Measurements from ENCODE around the gene GALNT11.

The GALNT11 gene

DNA sequence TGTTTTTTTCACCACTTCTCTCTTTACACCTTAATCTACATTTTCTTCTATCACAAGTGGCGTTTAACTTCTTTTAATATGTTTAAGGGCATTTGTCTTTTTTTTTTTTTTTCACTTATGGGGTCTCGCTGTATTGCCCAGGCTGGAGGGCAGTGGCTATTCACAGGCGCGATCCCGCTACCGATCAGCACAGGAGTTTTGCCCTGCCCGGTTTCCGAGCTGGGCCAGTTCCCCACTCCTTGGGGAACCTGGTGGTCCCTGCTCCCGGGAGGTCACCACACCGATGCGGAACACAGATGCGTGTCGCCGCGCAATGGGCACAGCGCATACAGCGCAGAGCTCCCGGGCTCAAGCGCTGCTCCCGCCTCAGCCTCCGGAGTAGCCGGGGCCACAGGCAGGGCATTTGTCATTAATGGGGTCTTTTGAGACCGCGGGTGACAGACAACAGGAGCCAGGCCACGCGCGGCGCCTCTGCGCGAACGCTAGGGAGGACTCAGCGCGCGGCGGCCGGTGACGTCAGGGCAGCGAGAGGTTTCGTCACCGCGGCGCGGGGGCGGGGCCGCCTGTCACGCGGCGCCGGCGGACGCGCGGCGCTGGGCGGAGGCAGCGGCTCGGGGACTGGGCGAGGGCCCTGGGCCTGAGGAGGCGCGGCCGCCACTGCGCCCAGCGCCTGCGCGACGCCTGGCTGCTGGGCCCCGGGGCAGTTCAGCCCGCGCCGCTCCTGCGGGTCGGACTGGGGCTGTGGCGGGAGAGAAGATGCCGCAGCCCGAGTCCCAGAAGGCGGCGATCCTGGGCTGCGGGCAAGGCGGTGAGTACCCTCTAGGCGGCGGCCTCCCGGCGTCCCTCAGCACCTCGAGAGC, at the start of gene GALNT11:
Gene GALNT11, plus strand, starts transcription at position 598 of the 860 bp plus-strand sequence. CDS start 68,554 bp downstream, outside the sequence.
- in situ Hi-C loops (cut with MboI; ENCODE audit: low sequenced_read_pairs), result no loop called here
- peak; percentile 70 to 85 for DNase-seq (ENCODE audit: low spot score in 2 of 2)

DNA sequence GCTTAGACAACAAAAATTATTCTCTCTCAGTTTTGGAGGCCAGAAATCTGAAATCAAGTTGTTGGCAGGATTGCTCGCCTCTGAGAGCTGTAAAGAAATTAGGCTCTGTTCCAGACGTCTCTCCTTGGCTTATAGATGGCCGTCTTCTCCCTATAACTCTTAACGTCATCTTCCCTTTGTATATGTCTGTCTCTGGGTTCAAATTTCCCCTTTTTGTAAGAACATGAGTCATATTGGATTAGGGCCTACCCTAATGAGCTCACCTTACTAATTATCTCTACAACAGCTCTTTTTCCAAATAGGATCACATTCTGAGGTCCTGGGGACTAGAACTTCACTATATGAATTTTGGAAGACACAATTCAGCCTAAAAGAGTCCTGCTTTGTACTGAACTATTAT, 46.9 kb upstream of the GALNT11 start:
- Histone ChIP-seq H3K4me3 (no peak overlapping the region), H3K9me3 (no peaks in the 10 kb centered on the region), H3K36me3 (replicated peaks) (no peaks in the 10 kb centered on the region), H3K4me1 (no peaks in the 10 kb centered on the region; the same call in 1 of the 2 replicates), H3K27me3 (ENCODE audit: low read depth) (peaks cover 5% of the 10 kb centered on the region)
- in situ Hi-C loops (cut with MboI; ENCODE audit: low sequenced_read_pairs), result no loop called here
- DNase-seq (ENCODE audit: low spot score in 2 of 2), result no peak

More for the DNA sequence above, at the start of gene GALNT11:
- peak within 1 kb of the TSS; percentile 71 for H3K4me3 ChIP-seq
- H3K9me3 ChIP-seq, result no peaks in the 10 kb centered on the region
- H3K27me3 ChIP-seq (ENCODE audit: low read depth), result no peaks in the 10 kb centered on the region
- H3K36me3 ChIP-seq (replicated peaks), result peaks cover 2% of the 10 kb centered on the region; the same call in 1 of the 2 replicates
- H3K4me1 ChIP-seq, result 0 out of 2 replicates have a peak, but pooled peaks cover 4% of the 10 kb centered on the region

DNA sequence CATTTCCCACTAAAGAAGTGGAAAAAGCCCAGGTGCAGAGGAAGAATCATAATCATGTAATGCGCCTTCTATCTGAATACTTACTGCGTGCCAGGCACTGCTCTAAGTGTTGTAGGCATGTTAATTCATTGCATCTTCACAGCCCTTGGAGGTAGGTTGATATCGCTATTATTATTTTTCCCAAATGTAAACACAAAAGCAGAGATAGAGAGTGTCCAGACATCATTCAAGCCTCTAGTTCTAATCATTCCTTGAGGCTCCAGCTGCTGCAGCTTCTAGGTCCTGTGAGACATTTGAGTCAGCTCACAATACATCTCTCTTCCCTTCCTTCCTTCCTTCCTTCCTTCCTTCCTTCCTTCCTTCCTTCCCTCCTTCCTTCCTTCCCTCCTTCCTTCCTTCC, 44.3 kb upstream of the GALNT11 start:
- H3K4me1 ChIP-seq, result no peaks in the 10 kb centered on the region; the same call in 1 of the 2 replicates
- H3K27me3 ChIP-seq (ENCODE audit: low read depth), result 0 out of 2 replicates have a peak, but pooled peaks cover 3% of the 10 kb centered on the region
- no peaks in the 10 kb centered on the region for H3K36me3 ChIP-seq (replicated peaks)
- DNase-seq (ENCODE audit: low spot score in 2 of 2), result no peak
- no peak overlapping the region for H3K4me3 ChIP-seq
- H3K9me3 ChIP-seq, result no peaks in the 10 kb centered on the region
- in situ Hi-C loops (cut with MboI; ENCODE audit: low sequenced_read_pairs), result no loop called here

DNA sequence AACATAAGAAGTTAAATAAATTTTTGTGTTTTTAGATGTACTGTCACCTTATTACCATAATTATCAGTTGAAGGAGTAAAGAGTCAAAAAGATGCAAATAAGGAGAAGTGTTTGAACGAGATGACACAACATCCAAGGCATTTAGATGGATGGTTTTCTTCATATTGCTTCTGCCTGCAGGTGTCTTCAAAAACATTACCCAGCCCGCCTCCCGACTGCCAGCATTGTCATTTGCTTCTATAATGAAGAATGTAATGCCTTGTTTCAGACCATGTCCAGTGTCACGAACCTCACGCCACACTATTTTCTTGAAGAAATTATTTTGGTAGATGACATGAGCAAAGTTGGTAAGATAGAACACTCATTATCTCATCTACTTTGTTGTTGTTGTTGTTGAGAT, 42.7 kb upstream of the GALNT11 start:
- no peaks in the 10 kb centered on the region for H3K36me3 ChIP-seq (replicated peaks)
- no peaks in the 10 kb centered on the region for H3K27me3 ChIP-seq (ENCODE audit: low read depth)
- H3K9me3 ChIP-seq, result no peaks in the 10 kb centered on the region
- no peaks in the 10 kb centered on the region for H3K4me1 ChIP-seq
- in situ Hi-C loops (cut with MboI; ENCODE audit: low sequenced_read_pairs), result no loop called here
- DNase-seq (ENCODE audit: low spot score in 2 of 2), result no peak
- H3K4me3 ChIP-seq, result no peak overlapping the region

DNA sequence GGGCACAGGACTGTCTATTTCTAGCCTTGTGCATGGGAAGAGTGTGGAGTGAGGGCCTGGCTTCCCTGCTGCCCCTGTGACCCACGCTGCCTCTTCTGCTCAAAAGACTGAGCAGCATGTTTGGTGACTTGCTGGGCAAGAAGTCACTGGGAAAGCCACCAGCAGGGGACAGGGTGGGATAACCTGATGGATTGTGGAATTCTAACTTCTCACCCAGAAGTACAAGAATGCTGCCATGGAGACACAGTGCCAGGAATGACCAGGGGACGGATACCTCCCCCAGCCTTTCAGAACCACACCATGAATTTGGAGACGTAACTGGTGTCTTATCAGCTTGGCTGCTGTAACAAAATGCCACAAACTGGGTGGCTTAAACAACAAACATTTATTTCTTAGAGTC, 40.9 kb upstream of the GALNT11 start:
- Histone ChIP-seq H3K9me3 (no peaks in the 10 kb centered on the region), H3K4me3 (no peak overlapping the region), H3K27me3 (ENCODE audit: low read depth) (no peaks in the 10 kb centered on the region), H3K4me1 (no peaks in the 10 kb centered on the region), H3K36me3 (replicated peaks) (no peaks in the 10 kb centered on the region)
- in situ Hi-C loops (cut with MboI; ENCODE audit: low sequenced_read_pairs), result no loop called here
- DNase-seq (ENCODE audit: low spot score in 2 of 2), result no peak

DNA sequence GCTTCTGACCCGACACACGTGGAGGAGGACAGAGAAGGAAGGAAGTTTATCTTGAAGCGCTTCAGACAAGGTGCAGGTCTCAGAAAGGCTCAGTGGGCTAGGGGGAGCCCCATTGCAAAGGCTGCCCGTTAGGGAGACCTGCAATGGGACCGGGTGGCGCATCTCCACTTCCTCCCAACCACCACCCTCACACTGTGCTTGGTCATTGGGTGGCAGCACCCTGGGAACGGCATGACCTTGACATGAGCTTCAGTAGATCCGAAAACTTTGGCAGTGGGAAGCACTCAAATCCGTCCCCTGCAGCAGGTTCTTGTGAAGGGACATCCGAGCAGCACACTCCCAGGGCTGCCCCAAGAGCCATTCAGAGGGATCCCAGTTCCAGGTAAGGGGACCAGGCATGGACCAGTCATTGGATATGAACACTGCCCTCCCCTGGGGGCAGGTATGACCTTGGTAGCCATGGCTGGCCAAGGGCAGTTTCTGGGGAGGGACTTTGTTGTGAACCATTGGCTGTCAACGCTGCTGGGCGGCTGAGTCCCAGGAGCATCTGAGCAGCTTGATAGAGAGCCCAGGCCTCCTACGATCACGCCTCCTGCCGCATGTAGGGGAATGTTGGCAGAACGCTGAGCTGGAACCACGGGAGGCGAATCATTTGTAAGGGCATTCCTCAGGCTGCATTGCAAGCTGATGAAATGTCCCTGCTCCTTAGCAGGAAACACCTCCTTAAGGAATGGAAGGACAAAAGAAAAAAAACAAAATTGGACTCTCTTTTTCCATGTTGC, 37.5 kb upstream of the GALNT11 start:
- Histone ChIP-seq H3K36me3 (replicated peaks) (no peaks in the 10 kb centered on the region), H3K9me3 (no peaks in the 10 kb centered on the region), H3K27me3 (ENCODE audit: low read depth) (no peaks in the 10 kb centered on the region), H3K4me3 (no peak overlapping the region), H3K4me1 (0 out of 2 replicates have a peak, but pooled peaks cover 2% of the 10 kb centered on the region)
- in situ Hi-C loops (cut with MboI; ENCODE audit: low sequenced_read_pairs), result no loop called here
- DNase-seq (ENCODE audit: low spot score in 2 of 2), result no peak

DNA sequence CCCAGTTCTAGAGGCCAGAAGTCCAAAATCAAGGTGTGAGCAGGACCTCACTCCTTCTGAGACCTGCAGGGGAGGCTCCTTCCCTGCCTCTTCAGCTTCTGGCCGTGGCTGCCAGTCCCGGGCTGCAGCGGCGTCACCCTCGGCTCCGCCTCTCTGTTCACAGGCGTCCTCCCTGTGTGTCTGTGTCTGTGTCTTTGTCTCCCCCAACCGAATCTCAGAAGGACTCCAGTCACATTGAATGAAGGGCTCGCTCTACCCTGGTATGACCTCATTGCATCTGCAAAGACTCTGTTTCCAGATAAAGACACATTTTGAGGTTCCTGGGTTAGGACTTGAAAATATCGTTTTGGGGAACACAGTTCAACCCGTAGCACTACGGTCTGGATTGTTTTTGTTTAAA, 33.1 kb upstream of the GALNT11 start:
- in situ Hi-C loops (cut with MboI; ENCODE audit: low sequenced_read_pairs), result no loop called here
- H3K27me3 ChIP-seq (ENCODE audit: low read depth), result no peaks in the 10 kb centered on the region
- H3K9me3 ChIP-seq, result no peaks in the 10 kb centered on the region
- no peaks in the 10 kb centered on the region for H3K36me3 ChIP-seq (replicated peaks)
- H3K4me3 ChIP-seq, result no peak overlapping the region
- H3K4me1 ChIP-seq, result 0 out of 2 replicates have a peak, but pooled peaks cover 2% of the 10 kb centered on the region
- DNase-seq (ENCODE audit: low spot score in 2 of 2), result peak; percentile 34 to 71

DNA sequence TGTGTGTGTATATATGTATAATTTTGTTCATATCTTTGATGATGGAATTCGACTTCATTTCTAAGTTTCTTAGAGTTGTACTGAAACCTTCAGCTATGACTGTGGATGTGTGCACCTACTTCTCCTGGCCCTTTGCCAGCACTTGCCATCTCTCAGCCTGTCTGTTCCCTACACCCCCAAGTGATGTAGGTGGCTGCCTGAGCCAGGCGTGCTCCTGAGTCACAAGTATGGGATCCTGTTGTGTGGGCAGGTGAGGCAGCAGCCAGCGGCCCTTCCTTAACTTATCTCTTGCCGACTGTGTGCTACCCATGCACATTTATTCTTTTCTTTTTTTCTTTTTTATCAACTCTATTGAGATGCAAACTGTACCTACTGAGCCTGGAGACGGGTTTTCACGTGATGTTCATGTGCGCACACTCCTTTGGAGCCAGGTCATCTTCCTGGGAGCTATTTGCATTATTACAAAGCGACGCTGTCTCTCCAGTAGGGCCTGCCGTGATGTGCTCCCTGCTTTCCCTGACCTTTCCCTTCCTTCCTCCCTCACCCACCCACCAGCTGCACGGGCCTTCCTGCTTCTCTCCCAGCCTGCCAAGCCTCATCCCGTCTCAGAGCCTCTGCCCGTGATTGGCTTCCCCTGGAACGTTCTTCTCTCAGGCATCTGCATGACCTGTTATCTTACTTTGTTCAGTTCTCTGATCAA, 31.3 kb upstream of the GALNT11 start:
- in situ Hi-C loops (cut with MboI; ENCODE audit: low sequenced_read_pairs), result no loop called here
- peak in 1 of 2 experiments; percentile 12 for DNase-seq (ENCODE audit: low spot score in 2 of 2)

DNA sequence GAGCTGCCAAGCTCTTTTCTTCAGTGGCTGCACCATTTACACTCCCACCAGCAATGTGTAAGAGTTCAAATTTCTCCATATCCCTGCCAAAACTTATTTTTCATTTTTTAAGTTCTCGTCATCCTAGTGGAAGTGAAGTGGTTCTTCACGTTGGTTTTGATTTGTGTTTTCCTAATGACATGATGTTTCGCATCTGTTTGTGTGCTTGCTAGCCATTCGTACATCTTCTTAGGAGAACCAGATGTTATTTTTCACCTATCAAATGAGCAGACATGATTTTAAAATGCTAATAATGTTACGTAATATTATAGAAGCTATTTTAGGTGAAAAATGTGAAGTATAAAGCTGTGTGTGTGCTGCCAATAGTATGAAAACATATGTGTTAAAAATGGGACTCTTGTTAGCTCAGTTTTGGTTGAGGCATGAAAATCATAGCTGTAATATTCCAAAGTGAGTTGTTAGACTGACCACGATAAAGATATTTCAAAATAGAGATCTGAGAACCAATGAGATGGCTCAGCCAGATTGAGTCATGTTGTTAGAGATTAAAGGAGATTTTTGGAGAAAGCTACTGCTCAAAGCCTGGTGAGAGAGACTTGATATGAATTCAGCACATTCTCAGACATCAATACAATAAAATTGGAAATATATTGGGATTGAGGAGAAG, 25.9 kb upstream of the GALNT11 start:
- DNase-seq (ENCODE audit: low spot score in 2 of 2), result no peak
- Histone ChIP-seq H3K27me3 (ENCODE audit: low read depth) (0 out of 2 replicates have a peak, but pooled peaks cover 3% of the 10 kb centered on the region), H3K4me3 (no peak overlapping the region), H3K36me3 (replicated peaks) (no peaks in the 10 kb centered on the region), H3K9me3 (no peaks in the 10 kb centered on the region), H3K4me1 (no peaks in the 10 kb centered on the region)
- in situ Hi-C loops (cut with MboI; ENCODE audit: low sequenced_read_pairs), result no loop called here

More for the DNA sequence above, 31.3 kb upstream of the GALNT11 start:
- H3K4me1 ChIP-seq, result 0 out of 2 replicates have a peak, but pooled peaks cover 2% of the 10 kb centered on the region
- H3K27me3 ChIP-seq (ENCODE audit: low read depth), result 0 out of 2 replicates have a peak, but pooled peaks cover 3% of the 10 kb centered on the region
- H3K36me3 ChIP-seq (replicated peaks), result no peaks in the 10 kb centered on the region
- no peaks in the 10 kb centered on the region for H3K9me3 ChIP-seq
- no peak overlapping the region for H3K4me3 ChIP-seq

DNA sequence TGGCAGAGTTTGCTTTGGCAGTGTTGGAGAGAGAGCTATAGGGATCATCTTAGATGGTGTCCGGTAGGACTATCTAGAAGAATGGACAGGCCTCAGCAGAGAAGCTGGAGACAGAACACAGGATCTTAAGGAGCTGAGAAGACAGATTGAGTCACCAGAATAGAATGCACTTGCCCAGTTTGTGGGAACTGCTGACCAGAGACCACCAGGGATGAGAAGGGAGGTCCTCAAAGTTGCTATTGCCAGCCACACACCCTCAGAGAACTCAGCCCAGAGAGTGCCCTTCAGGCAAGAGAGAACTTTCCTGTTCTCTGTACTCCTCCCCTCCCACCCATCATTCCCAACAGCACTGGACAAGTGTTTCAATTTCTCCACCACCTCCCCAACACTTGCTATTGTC, 25.3 kb upstream of the GALNT11 start:
- no peak overlapping the region for H3K4me3 ChIP-seq
- no peaks in the 10 kb centered on the region for H3K9me3 ChIP-seq
- H3K27me3 ChIP-seq (ENCODE audit: low read depth), result 0 out of 2 replicates have a peak, but pooled peaks cover 3% of the 10 kb centered on the region
- in situ Hi-C loops (cut with MboI; ENCODE audit: low sequenced_read_pairs), result no loop called here
- no peaks in the 10 kb centered on the region for H3K4me1 ChIP-seq
- H3K36me3 ChIP-seq (replicated peaks), result no peaks in the 10 kb centered on the region
- DNase-seq (ENCODE audit: low spot score in 2 of 2), result no peak

DNA sequence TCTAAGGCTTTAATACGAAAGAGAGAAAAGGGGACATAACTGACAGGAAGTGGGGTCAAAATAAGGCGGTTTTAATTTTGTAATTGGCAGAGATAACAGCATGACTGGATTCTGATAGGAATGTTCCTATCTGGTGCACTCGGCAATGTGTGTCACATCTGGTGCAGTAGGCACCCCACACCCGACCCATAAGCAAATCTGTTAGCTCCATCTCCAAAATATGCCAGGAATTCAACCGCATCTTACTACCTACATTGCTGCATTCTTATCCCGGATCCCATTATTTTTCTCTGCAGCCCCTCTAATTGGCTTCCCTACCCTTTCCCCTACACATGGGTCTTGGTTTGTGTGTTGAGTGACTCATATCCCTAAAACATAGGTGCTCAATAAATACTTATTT, 19.1 kb upstream of the GALNT11 start:
- no peaks in the 10 kb centered on the region for H3K27me3 ChIP-seq (ENCODE audit: low read depth)
- DNase-seq (ENCODE audit: low spot score in 2 of 2), result no peak

DNA sequence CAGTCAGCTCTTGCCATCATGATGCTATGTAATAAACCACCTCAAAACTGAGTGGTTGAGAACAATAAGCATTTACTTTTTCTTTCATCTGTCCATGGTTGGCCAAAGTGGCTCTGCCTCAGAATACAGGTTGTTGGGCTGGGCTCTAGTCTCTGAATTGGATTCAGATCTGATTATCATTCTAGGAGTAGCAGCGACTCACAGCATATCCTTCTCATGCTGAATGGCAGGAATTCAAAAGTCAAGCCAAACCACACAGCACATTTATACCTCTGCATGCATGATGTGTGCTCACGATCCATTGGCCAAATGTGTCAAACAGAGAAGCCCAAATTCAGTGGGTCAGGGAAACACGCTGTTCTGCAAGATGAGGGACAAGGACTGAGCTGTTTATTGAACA, 13.6 kb upstream of the GALNT11 start:
- in situ Hi-C loops (cut with MboI; ENCODE audit: low sequenced_read_pairs), result no loop called here
- no peaks in the 10 kb centered on the region for H3K4me1 ChIP-seq
- H3K9me3 ChIP-seq, result no peaks in the 10 kb centered on the region
- H3K36me3 ChIP-seq (replicated peaks), result no peaks in the 10 kb centered on the region
- no peaks in the 10 kb centered on the region for H3K27me3 ChIP-seq (ENCODE audit: low read depth)
- no peak for DNase-seq (ENCODE audit: low spot score in 2 of 2)
- H3K4me3 ChIP-seq, result no peak overlapping the region

More for the DNA sequence above, 19.1 kb upstream of the GALNT11 start:
- Histone ChIP-seq H3K36me3 (replicated peaks) (no peaks in the 10 kb centered on the region), H3K4me3 (no peak overlapping the region), H3K9me3 (no peaks in the 10 kb centered on the region), H3K4me1 (no peaks in the 10 kb centered on the region)
- in situ Hi-C loops (cut with MboI; ENCODE audit: low sequenced_read_pairs), result no loop called here

DNA sequence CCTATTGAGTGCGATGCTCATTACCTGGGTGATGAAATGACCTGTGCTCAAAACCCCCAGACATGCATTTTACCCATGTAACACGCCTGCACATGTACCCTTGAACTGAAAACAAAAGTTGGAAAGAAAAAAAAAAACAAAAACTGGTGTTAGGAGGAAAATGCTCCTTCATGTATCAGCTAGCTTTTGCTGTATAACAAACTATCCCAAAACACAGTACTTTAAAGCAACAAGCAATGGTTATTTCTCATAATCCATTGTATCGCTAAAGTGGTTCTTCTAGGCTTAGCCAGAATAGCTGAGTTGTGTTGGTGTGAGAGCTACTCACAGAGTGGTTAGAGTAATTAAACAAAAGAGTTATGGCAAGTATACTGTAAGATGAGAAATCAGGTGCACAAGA, 12.2 kb upstream of the GALNT11 start:
- DNase-seq (ENCODE audit: low spot score in 2 of 2), result no peak
- in situ Hi-C loops (cut with MboI; ENCODE audit: low sequenced_read_pairs), result no loop called here
- no peaks in the 10 kb centered on the region for H3K27me3 ChIP-seq (ENCODE audit: low read depth)
- H3K4me1 ChIP-seq, result no peaks in the 10 kb centered on the region
- no peaks in the 10 kb centered on the region for H3K36me3 ChIP-seq (replicated peaks)
- H3K4me3 ChIP-seq, result no peak overlapping the region
- no peaks in the 10 kb centered on the region for H3K9me3 ChIP-seq

All from HAP-1 (cell line).